Activated naive CD4-positive, alpha-beta T cell treated with anti-CD3 and anti-CD28 coated beads, Interleukin-2, amount 10 ng/mL, durations not matched to agents 7 days and 5 days (primary cell): ENCODE results near the gene LYAR.

Source experiments
- CTCF ChIA-PET: fragments of 350-600 bp; sonication (Branson Sonifier 250); formaldehyde crosslinking; loops from one replicate; lab custom pipeline; 2021; ENCODE audit warnings: antibody characterized with exemption; lab: Charles Lee
- DNase-seq: peaks from one replicate; pipeline ENCODE4 v3.0.0-alpha.2; 2020
- H3K27ac Mint-ChIP-seq: one replicate; pipeline ENCODE4 v1.8.0; 2021; ENCODE audit warnings: mild to moderate bottlenecking, moderate library complexity, mixed read lengths
- H3K27me3 Mint-ChIP-seq: one replicate; pipeline ENCODE4 v1.8.0; 2021; ENCODE audit warnings: mild to moderate bottlenecking, mixed read lengths
- H3K36me3 Mint-ChIP-seq: one replicate; pipeline ENCODE4 v1.8.0; 2021; ENCODE audit warnings: mixed read lengths
- H3K4me1 Mint-ChIP-seq: one replicate; pipeline ENCODE4 v1.8.0; 2021; ENCODE audit warnings: mixed read lengths
- H3K4me3 Mint-ChIP-seq: one replicate; pipeline ENCODE4 v1.8.0; 2021; ENCODE audit warnings: mild to moderate bottlenecking, moderate library complexity, mixed read lengths
- H3K9me3 Mint-ChIP-seq: one replicate; pipeline ENCODE4 v1.8.0; 2021; ENCODE audit warnings: mixed read lengths

LYAR gene

GRCh38 chr4:4289941-4290850, at the start of gene LYAR, which contains the start of gene ZBTB49:
Gene LYAR, minus strand, starts transcription at chr4:4290154. Its CDS starts 6,412 bp downstream, at chr4:4283742.
Gene ZBTB49, plus strand, starts transcription at chr4:4290251. Its CDS starts 9,695 bp downstream, at chr4:4299946.
- peak; percentile 97 for DNase-seq
- CTCF ChIA-PET: interaction anchor here (1.1 kb wide), 1 partner anchor 45 kb away, joined by 3 read pairs; no protein-coding TSS in a partner anchor
- H3K4me1 Mint-ChIP-seq: peaks cover 40% of the 10 kb centered on the region
- H3K27me3 Mint-ChIP-seq: no peaks in the 10 kb centered on the region
- peaks cover 14% of the 10 kb centered on the region for H3K36me3 Mint-ChIP-seq
- H3K9me3 Mint-ChIP-seq: no peaks in the 10 kb centered on the region
- peak within 1 kb of the TSS; percentile 94 for H3K4me3 Mint-ChIP-seq
- H3K27ac Mint-ChIP-seq: peak within 1 kb of the TSS; percentile 84

GRCh38 chr4:4339504-4340085, 49.6 kb upstream of the LYAR start:
- CTCF ChIA-PET: no interaction called here
- H3K27ac Mint-ChIP-seq: peak overlapping the region; percentile 33
- peaks cover 12% of the 10 kb centered on the region for H3K27me3 Mint-ChIP-seq

DNA sequence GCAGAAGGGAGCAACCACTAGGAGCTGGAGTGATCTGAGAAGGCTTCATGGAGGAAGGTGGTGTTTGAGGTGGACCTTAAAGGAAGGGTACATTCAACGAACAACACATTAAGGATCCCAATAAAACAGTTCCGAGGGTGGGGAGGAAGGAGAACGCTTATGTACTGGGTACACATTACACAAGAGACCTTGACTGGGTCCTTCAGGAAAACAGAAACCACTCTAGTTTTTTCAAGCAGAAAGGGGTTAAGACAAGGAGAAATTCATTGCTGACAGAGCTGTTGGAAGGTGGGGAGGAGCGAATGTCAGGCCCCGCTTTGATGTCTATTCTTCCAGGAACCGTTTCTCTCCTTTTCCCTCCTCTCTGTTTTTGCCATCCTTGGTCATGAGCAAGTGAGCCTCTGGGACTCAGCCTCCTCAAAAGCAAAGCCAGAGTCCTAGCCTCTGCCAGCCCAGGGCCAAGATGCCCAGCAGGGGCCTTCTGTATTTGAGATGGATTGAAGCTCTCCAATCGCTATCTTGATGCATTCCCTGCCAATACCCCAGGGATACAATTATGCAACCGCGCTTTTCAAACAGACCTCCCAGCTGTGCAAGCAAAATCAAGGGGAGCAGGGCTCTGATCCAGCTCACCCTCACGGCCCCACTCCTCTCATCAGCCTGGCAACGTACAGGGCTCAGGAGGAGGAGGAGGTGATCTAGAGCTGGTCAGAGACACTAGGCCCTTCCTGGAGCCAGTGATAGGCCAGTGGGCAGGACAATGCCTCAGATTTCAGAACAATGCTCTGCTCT, 48.5 kb upstream of the LYAR start:
- H3K36me3 Mint-ChIP-seq: no peaks in the 10 kb centered on the region
- no peaks in the 10 kb centered on the region for H3K9me3 Mint-ChIP-seq
- DNase-seq: no peak
- no peaks in the 10 kb centered on the region for H3K4me1 Mint-ChIP-seq
- no peak overlapping the region for H3K4me3 Mint-ChIP-seq
- no peak overlapping the region for H3K27ac Mint-ChIP-seq
- CTCF ChIA-PET: interaction anchor here (0.7 to 6.0 kb wide), 4 partner anchors 60 to 86 kb away, joined by 3 to 39 read pairs (median 10); no protein-coding TSS in a partner anchor
- peaks cover 12% of the 10 kb centered on the region for H3K27me3 Mint-ChIP-seq

More at GRCh38 chr4:4339504-4340085, 49.6 kb upstream of the LYAR start:
- DNase-seq: no peak
- Mint-ChIP-seq H3K4me3 (no peak overlapping the region), H3K36me3 (no peaks in the 10 kb centered on the region), H3K9me3 (no peaks in the 10 kb centered on the region), H3K4me1 (no peaks in the 10 kb centered on the region)

- H3K36me3 Mint-ChIP-seq: no peaks in the 10 kb centered on the region
- peak; percentile 82 for DNase-seq
- CTCF ChIA-PET: interaction anchor here (1.1 to 6.0 kb wide), 5 partner anchors 45 to 86 kb away, joined by 3 to 39 read pairs (median 12); partner anchors contain the start of genes LYAR and ZBTB49
- no peak overlapping the region for H3K4me3 Mint-ChIP-seq
- H3K4me1 Mint-ChIP-seq: no peaks in the 10 kb centered on the region
- H3K27ac Mint-ChIP-seq: no peak overlapping the region
- H3K27me3 Mint-ChIP-seq: peaks cover 12% of the 10 kb centered on the region
- H3K9me3 Mint-ChIP-seq: no peaks in the 10 kb centered on the region
Observed at GRCh38 chr4:4334798-4335520, 45.0 kb upstream of the LYAR start.

DNA sequence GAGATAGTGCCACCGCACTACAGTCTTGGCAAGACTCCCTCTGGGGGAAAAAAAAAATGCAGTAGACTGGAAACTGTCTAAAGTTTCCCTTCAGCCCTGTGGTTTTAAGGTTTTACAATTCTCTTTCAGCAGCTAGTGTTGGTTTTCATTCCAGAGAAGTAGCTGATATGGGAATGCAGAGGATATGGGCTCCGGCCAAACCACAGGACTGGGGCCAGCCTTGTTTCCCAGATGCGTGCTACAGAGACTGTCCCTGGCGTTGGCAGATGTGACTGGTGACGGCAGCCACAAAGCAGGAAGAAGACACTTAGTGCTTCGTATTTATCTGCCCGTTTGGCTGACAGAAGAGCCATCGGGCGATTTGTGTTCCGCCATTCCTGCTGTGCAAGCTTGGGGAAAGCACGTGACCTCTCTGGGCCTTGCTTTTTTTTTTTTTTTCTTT, 43.3 kb upstream of the LYAR start:
- Mint-ChIP-seq H3K27ac (no peak overlapping the region), H3K4me1 (no peaks in the 10 kb centered on the region), H3K27me3 (peaks cover 7% of the 10 kb centered on the region), H3K9me3 (no peaks in the 10 kb centered on the region), H3K4me3 (no peak overlapping the region), H3K36me3 (no peaks in the 10 kb centered on the region)
- no peak for DNase-seq
- CTCF ChIA-PET: interaction anchor here (0.6 to 6.0 kb wide), 5 partner anchors 20 to 81 kb away, joined by 3 to 39 read pairs (median 4); no protein-coding TSS in a partner anchor

- no peaks in the 10 kb centered on the region for H3K4me1 Mint-ChIP-seq
- no peak for DNase-seq
- H3K27me3 Mint-ChIP-seq: peaks cover 4% of the 10 kb centered on the region
- H3K4me3 Mint-ChIP-seq: no peak overlapping the region
- no peaks in the 10 kb centered on the region for H3K9me3 Mint-ChIP-seq
- H3K36me3 Mint-ChIP-seq: no peaks in the 10 kb centered on the region
- CTCF ChIA-PET: interaction anchor here (0.6 to 1.3 kb wide), 3 partner anchors 35 to 80 kb away, joined by 3 to 4 read pairs (median 4); no protein-coding TSS in a partner anchor
- no peak overlapping the region for H3K27ac Mint-ChIP-seq
Observed at GRCh38 chr4:4332529-4332928, 42.6 kb upstream of the LYAR start.

- H3K4me1 Mint-ChIP-seq: no peaks in the 10 kb centered on the region
- no peak overlapping the region for H3K4me3 Mint-ChIP-seq
- H3K36me3 Mint-ChIP-seq: no peaks in the 10 kb centered on the region
- no peak overlapping the region for H3K27ac Mint-ChIP-seq
- H3K27me3 Mint-ChIP-seq: peaks cover 4% of the 10 kb centered on the region
- no peaks in the 10 kb centered on the region for H3K9me3 Mint-ChIP-seq
- DNase-seq: no peak
- CTCF ChIA-PET: interaction anchor here (0.7 kb wide), 1 partner anchor 79 kb away, joined by 3 read pairs; no protein-coding TSS in a partner anchor
Observed at GRCh38 chr4:4330794-4331193, 40.8 kb upstream of the LYAR start.

GRCh38 chr4:4329496-4329895, 39.5 kb upstream of the LYAR start:
- DNase-seq: no peak
- H3K4me3 Mint-ChIP-seq: no peak overlapping the region
- peaks cover 4% of the 10 kb centered on the region for H3K27me3 Mint-ChIP-seq
- no peak overlapping the region for H3K27ac Mint-ChIP-seq
- no peaks in the 10 kb centered on the region for H3K36me3 Mint-ChIP-seq
- H3K9me3 Mint-ChIP-seq: no peaks in the 10 kb centered on the region
- H3K4me1 Mint-ChIP-seq: no peaks in the 10 kb centered on the region
- CTCF ChIA-PET: no interaction called here

DNA sequence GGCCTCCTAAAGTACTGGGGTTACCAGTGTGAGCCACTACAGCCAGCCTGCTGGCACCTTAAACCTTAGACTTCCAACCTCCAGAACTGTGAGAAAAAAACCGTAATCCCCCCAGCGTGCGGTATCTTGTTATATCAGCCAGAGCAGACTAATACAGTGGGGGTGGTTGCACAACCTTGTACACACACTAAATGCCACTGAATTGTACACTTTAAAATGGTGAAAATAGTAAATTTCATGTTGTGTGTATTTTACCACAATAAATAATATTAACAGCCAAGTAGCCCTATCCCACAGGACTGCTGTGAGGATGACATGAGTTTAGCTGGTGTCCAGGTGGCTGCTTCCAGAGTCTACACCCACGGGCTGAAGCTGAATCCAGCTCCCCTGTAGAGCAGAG, 38.9 kb upstream of the LYAR start:
- no peak overlapping the region for H3K27ac Mint-ChIP-seq
- peaks cover 4% of the 10 kb centered on the region for H3K27me3 Mint-ChIP-seq
- CTCF ChIA-PET: no interaction called here

DNA sequence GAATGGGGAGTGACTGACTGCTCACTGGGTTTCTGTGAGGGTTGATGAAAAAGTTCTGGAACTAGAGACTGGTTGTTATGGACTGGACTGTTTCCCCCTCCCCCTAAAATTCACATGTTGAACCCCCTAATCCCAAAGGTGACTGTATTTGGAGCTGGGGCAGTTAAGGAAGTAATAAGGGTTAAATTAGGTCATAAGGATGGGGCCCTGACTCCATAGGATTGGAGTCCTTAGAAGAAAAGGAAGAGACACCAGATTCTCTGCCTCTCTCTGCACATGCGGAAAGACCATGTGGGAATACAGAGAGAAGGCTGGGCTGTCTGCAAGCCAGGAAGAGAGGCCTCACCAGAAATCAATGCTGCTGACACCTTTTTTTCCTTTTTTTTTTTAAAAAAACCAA, 38.3 kb upstream of the LYAR start:
- no peak overlapping the region for H3K4me3 Mint-ChIP-seq
- H3K9me3 Mint-ChIP-seq: no peaks in the 10 kb centered on the region
- DNase-seq: no peak
- H3K4me1 Mint-ChIP-seq: no peaks in the 10 kb centered on the region
- CTCF ChIA-PET: no interaction called here
- no peaks in the 10 kb centered on the region for H3K36me3 Mint-ChIP-seq
- no peak overlapping the region for H3K27ac Mint-ChIP-seq
- peaks cover 4% of the 10 kb centered on the region for H3K27me3 Mint-ChIP-seq

More for the DNA sequence above, 38.9 kb upstream of the LYAR start:
- DNase-seq: no peak
- Mint-ChIP-seq H3K9me3 (no peaks in the 10 kb centered on the region), H3K4me3 (no peak overlapping the region), H3K4me1 (no peaks in the 10 kb centered on the region), H3K36me3 (no peaks in the 10 kb centered on the region)

GRCh38 chr4:4327652-4328121, 37.7 kb upstream of the LYAR start:
- Mint-ChIP-seq H3K9me3 (no peaks in the 10 kb centered on the region), H3K27me3 (peaks cover 4% of the 10 kb centered on the region), H3K4me3 (no peak overlapping the region), H3K36me3 (peaks cover under 1% of the 10 kb centered on the region), H3K4me1 (no peaks in the 10 kb centered on the region), H3K27ac (no peak overlapping the region)
- CTCF ChIA-PET: no interaction called here
- no peak for DNase-seq

DNA sequence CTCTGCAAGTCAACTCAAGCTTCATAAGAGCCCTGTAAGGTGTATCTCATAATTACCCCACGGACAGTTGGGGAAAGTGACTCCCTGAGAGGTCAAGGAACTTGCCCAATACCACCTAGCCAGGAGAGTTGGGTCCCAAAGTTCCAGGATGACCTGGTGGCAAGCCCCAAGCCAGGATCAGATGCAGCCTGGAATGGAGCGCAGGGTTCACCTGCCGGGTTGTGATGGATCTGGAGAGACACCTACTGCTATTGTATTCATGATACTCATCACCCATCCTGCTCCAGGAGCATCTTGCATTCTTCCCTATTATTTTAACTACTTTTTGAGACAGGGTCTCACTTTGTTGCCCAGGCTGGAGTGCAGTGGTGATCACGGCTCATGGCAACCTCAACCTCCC, 36.2 kb upstream of the LYAR start:
- H3K27me3 Mint-ChIP-seq: peaks cover 4% of the 10 kb centered on the region
- H3K27ac Mint-ChIP-seq: no peak overlapping the region
- DNase-seq: no peak

GRCh38 chr4:4325321-4325720, 35.4 kb upstream of the LYAR start:
- Mint-ChIP-seq H3K27me3 (peaks cover 4% of the 10 kb centered on the region), H3K36me3 (peaks cover 7% of the 10 kb centered on the region), H3K4me1 (no peaks in the 10 kb centered on the region), H3K4me3 (no peak overlapping the region), H3K9me3 (no peaks in the 10 kb centered on the region), H3K27ac (no peak overlapping the region)
- CTCF ChIA-PET: interaction anchor here (1.6 kb wide), 1 partner anchor 65 kb away, joined by 5 read pairs; no protein-coding TSS in a partner anchor
- no peak for DNase-seq

More for the DNA sequence above, 36.2 kb upstream of the LYAR start:
- no peaks in the 10 kb centered on the region for H3K9me3 Mint-ChIP-seq
- H3K36me3 Mint-ChIP-seq: peaks cover 7% of the 10 kb centered on the region
- no peak overlapping the region for H3K4me3 Mint-ChIP-seq
- no peaks in the 10 kb centered on the region for H3K4me1 Mint-ChIP-seq
- CTCF ChIA-PET: no interaction called here
